Esophagus muscularis mucosa (tissue), 3 donors: ENCODE measurements around the gene INSYN2B.

Experiments
- CTCF ChIP-seq, 3 experiments: fragments of 200-600 bp in 2 of 3; fragments of 450-650 bp in 1 of 3; sonication (generic) in 2 of 3; IDR thresholded peaks; one replicate each; pipeline ENCODE4 v1.5.1; 2017 to 2019; ENCODE audit warnings: antibody characterized with exemption in 3 of 3, mild to moderate bottlenecking in 2 of 3, moderate library complexity in 1 of 3
- POLR2A ChIP-seq: fragments of 450-650 bp; IDR thresholded peaks from one replicate; pipeline ENCODE4 v1.6.1; 2017; ENCODE audit warnings: antibody characterized with exemption, moderate library complexity, mild to moderate bottlenecking, low read depth

GRCh38 chr5:169970339-169970738 is 10.0 kb downstream of the INSYN2B start:
- TF ChIP-seq CTCF (IDR thresholded peaks at IDR 0.05) (no peak), POLR2A (no peak)
